GM19351 (cell line): Measurements from ENCODE around the gene LRRC8D.
"Not testable (repeated sequence)": the region's sequence is repeated elsewhere in the genome, so short reads cannot be mapped to it uniquely, and the experiment has no call there.

Source experiments
- ATAC-seq: cut with Tn5 transposase; IDR thresholded peaks from one replicate; pipeline ENCODE4 v1.9.1; 2021; ENCODE audit warnings: mild to moderate bottlenecking, moderate library complexity; ENCODE audit not compliant: unreplicated experiment

Gene LRRC8D

GRCh38 chr1:89908672-89909436, 88.0 kb downstream of the LRRC8D start:
- no peak for ATAC-seq

- ATAC-seq = no peak
Measured at GRCh38 chr1:89910268-89910667, 89.4 kb downstream of the LRRC8D start.

GRCh38 chr1:89910780-89911179, 89.9 kb downstream of the LRRC8D start:
- ATAC-seq = no peak

- ATAC-seq = no peak
Measured at GRCh38 chr1:89911191-89911991, 90.6 kb downstream of the LRRC8D start.

GRCh38 chr1:89912073-89912472, 91.2 kb downstream of the LRRC8D start:
- no peak for ATAC-seq

- ATAC-seq = no peak
Measured at GRCh38 chr1:89913353-89914095, 92.7 kb downstream of the LRRC8D start.

- ATAC-seq = no peak
Measured at GRCh38 chr1:89917353-89917752, 96.5 kb downstream of the LRRC8D start.

- ATAC-seq = no peak
Measured at GRCh38 chr1:89918127-89918793, 97.4 kb downstream of the LRRC8D start.

GRCh38 chr1:89918794-89919155, 97.9 kb downstream of the LRRC8D start:
- no peak for ATAC-seq

GRCh38 chr1:89919174-89919573, 98.3 kb downstream of the LRRC8D start:
- ATAC-seq = no peak

- no peak for ATAC-seq
Measured at GRCh38 chr1:89922911-89923310, 102.1 kb downstream of the LRRC8D start.

GRCh38 chr1:89923517-89923916, 102.7 kb downstream of the LRRC8D start:
- ATAC-seq = no peak

GRCh38 chr1:89924075-89924474, 103.2 kb downstream of the LRRC8D start:
- ATAC-seq = not testable (repeated sequence)

- no peak for ATAC-seq
Measured at GRCh38 chr1:89927049-89927448, 106.2 kb downstream of the LRRC8D start.

GRCh38 chr1:89927478-89927877, 106.6 kb downstream of the LRRC8D start:
- ATAC-seq = no peak

- no peak for ATAC-seq
Measured at GRCh38 chr1:89928506-89928905, 107.7 kb downstream of the LRRC8D start.

- no peak for ATAC-seq
Measured at GRCh38 chr1:89929467-89930063, 108.7 kb downstream of the LRRC8D start.

- no peak for ATAC-seq
Measured at GRCh38 chr1:89930579-89930978, 109.7 kb downstream of the LRRC8D start.

- no peak for ATAC-seq
Measured at GRCh38 chr1:89931964-89932363, 111.1 kb downstream of the LRRC8D start.

- no peak for ATAC-seq
Measured at GRCh38 chr1:89932598-89933364, 111.9 kb downstream of the LRRC8D start.
